GM21786 (cell line): ENCODE data around the gene FGFBP3.

Experiments
- ATAC-seq: cut with Tn5 transposase; IDR thresholded peaks from one replicate; pipeline ENCODE4 v1.9.1; 2021; ENCODE audit not compliant: unreplicated experiment

FGFBP3 gene

DNA sequence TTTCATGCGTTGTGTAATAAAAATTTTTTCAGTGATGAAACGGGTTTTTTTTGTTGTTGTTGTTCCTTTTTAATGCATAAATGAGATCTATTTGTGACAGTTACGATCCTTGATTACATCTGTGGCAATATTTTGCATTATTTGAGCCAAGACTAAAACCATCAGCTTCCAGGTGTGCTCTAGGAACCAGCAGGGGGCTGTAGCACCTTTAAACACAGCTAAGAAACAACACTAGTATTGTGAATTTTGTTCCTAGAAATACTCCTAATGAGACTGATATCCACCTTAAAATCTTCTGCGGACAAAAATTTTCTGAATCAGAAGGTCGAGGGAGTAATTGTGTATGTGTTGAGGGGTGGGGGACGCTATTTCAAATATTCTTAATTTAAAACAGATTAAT is 52.6 kb downstream of the FGFBP3 start:
- no peak for ATAC-seq
